PC-3 (cell line): ENCODE data around the gene RHOXF2.
"Not testable (repeated sequence)": the region's sequence is repeated elsewhere in the genome, so short reads cannot be mapped to it uniquely, and the experiment has no call there.

ENCODE experiments used
- CTCF ChIP-seq: fragments of 300-600 bp; sonication (generic); conservative IDR thresholded peaks from 2 replicates; pipeline ENCODE4 v1.5.1; 2017; ENCODE audit warnings: antibody characterized with exemption, low read depth, mild to moderate bottlenecking, low read length
- EZH2 ChIP-seq: fragments of 300-600 bp; sonication (generic); IDR thresholded peaks from one replicate; pipeline ENCODE4 v1.6.1; 2017; ENCODE audit warnings: antibody characterized with exemption, mild to moderate bottlenecking, low read length; ENCODE audit not compliant: unreplicated experiment
- EZH2phosphoT487 ChIP-seq: fragments of 300-600 bp; sonication (generic); IDR thresholded peaks from 2 replicates; pipeline ENCODE4 v1.6.1; 2018; ENCODE audit warnings: mild to moderate bottlenecking, antibody characterized with exemption, low read length, borderline replicate concordance

- not testable (repeated sequence) for TF ChIP-seq EZH2, CTCF, EZH2phosphoT487
Observed at GRCh38 chrX:120196626-120197283, 38.3 kb downstream of the RHOXF2 start.
